DMS153 (cell line): Measurements from ENCODE around the gene KANSL3.
"Not testable (repeated sequence)": the region's sequence is repeated elsewhere in the genome, so short reads cannot be mapped to it uniquely, and the experiment has no call there.

Experiments used
- DNase-seq: peaks from one replicate; lab custom pipeline; 2025; lab: John Stamatoyannopoulos, UW

Gene KANSL3

GRCh38 chr2:96557421-96557820 is 80.7 kb downstream of the KANSL3 start:
- not testable (repeated sequence) for DNase-seq

- DNase-seq = no peak
Observed at GRCh38 chr2:96556441-96557330, 81.4 kb downstream of the KANSL3 start.

- no peak for DNase-seq
Observed at GRCh38 chr2:96555146-96555610, 82.9 kb downstream of the KANSL3 start.

GRCh38 chr2:96554293-96555145 is 83.6 kb downstream of the KANSL3 start:
- DNase-seq = peak; percentile 16

- DNase-seq = not testable (repeated sequence)
Observed at GRCh38 chr2:96553957-96554292, 84.2 kb downstream of the KANSL3 start.

GRCh38 chr2:96553176-96553956 is 84.7 kb downstream of the KANSL3 start:
- DNase-seq = no peak

GRCh38 chr2:96552315-96553175 is 85.6 kb downstream of the KANSL3 start:
- no peak for DNase-seq

GRCh38 chr2:96551605-96552314 is 86.4 kb downstream of the KANSL3 start:
- DNase-seq = no peak

DNA sequence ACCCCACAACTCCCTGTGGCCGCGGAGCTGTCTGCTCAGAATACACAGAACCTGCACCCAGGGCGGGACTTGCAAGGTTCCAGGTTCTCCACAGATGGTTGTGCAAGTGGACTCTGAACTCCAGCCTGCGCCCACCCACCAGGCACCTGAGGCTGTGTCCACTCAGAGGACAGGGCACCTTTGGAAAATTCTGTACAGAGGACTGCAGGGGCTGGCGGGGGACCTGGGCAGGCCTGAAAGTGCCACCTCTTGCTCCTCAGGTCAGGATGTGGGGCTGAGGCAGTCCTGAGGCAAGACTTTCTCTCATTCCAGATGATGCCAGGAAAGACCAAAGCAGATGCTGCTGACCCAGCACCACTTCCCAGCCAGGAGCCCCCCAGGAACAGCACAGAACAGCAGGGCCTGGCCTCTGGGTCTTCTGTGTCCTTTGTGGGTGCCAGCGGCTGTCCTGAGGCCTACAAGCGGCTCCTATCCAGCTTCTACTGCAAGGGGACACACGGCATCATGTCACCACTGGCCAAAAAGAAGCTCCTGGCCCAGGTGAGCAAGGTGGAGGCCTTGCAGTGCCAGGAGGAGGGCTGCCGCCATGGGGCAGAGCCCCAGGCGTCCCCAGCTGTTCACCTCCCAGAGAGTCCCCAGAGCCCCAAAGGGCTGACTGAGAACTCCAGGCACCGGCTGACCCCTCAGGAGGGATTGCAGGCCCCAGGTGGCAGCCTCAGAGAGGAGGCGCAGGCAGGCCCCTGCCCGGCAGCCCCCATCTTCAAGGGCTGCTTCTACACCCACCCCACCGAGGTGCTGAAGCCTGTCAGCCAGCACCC is 87.1 kb downstream of the KANSL3 start:
- DNase-seq = no peak

- no peak for DNase-seq
Observed at GRCh38 chr2:96549967-96550786, 87.9 kb downstream of the KANSL3 start.

DNA sequence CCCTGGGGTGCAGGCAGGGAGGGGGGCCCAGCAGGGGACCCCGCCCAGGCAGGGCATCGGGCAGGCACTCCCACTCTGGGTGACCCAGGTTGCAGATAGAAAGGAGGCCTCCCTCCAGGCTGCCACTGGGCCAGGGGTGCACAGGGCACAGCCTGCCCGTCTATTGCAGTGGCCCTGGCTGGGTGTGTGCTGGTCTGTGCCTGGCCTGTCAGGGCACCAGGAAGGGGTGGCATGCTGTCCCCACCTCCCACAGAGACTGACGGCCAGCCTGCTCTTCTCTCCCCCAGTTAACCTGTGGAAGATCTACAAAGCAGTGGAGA is 88.7 kb downstream of the KANSL3 start:
- DNase-seq = no peak

- DNase-seq = no peak
Observed at GRCh38 chr2:96548558-96549465, 89.3 kb downstream of the KANSL3 start.

DNA sequence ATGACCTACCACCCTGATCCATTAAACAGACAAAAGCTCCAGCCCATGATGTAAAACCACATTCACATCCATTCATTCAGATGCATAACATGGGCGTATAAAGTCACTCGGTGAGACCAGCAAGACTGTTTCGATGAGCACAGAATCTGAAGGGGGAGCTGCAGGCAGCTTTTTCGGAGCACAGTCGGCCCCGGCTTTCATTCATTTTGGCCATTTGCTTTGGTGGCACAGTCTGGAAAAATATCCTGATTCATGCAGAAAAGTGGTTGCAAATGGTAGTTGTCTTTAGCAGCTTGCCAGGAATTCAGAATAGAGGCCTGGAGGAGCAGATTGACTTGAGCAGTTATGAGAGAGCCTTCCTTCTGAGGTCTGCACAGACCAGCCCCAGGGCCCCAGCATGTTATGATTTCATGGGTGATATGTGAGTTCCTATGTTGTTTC is 90.4 kb downstream of the KANSL3 start:
- DNase-seq = no peak

DNA sequence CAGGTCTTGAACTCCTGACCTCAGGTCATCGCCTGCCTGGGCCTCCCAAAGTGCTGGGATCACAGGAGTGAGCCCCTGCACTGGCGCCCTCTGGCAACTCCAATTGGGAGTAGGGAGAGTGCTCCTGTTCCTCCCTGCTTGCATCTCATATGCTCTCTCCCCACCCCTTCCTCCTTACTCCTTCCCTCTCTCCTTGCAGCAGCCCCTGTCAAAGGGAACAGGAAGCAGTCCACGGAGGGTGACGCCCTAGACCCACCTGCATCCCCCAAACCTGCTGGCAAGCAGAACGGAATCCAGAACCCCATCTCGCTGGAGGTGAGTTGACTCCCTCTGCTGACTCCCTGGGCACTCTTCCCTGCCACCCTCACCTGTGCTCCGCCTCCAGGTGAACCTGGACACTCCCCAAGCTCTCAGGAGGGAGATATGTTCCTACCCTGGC is 90.9 kb downstream of the KANSL3 start:
- DNase-seq = no peak

GRCh38 chr2:96546797-96547196 is 91.3 kb downstream of the KANSL3 start:
- no peak for DNase-seq

- DNase-seq = no peak
Observed at GRCh38 chr2:96546321-96546720, 91.8 kb downstream of the KANSL3 start.
